Activated CD4-positive, alpha-beta T cell treated with anti-CD3 and anti-CD28 coated beads for 4 hours (primary cell): Measurements from ENCODE around the gene OIT3.
"Not testable (repeated sequence)": the region's sequence is repeated elsewhere in the genome, so short reads cannot be mapped to it uniquely, and the experiment has no call there.

Experiments
- DNase-seq, 2 donors: peaks; one replicate each; pipeline ENCODE4 v3.0.0-alpha.2; 2020

Gene OIT3

GRCh38 chr10:72893136-72893798, at the start of gene OIT3:
OIT3 (plus strand) TSS chr10:72893739; CDS start chr10:72893799, 60 bp downstream.
- no peak for DNase-seq

GRCh38 chr10:72846238-72846637, 47.3 kb upstream of the OIT3 start:
- DNase-seq, result no peak

GRCh38 chr10:72847681-72848080, 45.9 kb upstream of the OIT3 start:
- no peak for DNase-seq

- no peak for DNase-seq
Measured at GRCh38 chr10:72850861-72851260, 42.7 kb upstream of the OIT3 start.

GRCh38 chr10:72851509-72851908, 42.0 kb upstream of the OIT3 start:
- no peak for DNase-seq

GRCh38 chr10:72852508-72852907, 41.0 kb upstream of the OIT3 start:
- no peak for DNase-seq

- DNase-seq, result no peak
Measured at GRCh38 chr10:72855129-72855528, 38.4 kb upstream of the OIT3 start.

- DNase-seq, result no peak
Measured at GRCh38 chr10:72855790-72856189, 37.7 kb upstream of the OIT3 start.

- DNase-seq, result no peak
Measured at GRCh38 chr10:72858067-72858466, 35.5 kb upstream of the OIT3 start.

- DNase-seq, result no peak
Measured at GRCh38 chr10:72862957-72863356, 30.6 kb upstream of the OIT3 start.

- no peak for DNase-seq
Measured at GRCh38 chr10:72875250-72876055, 18.1 kb upstream of the OIT3 start.

GRCh38 chr10:72879245-72879644, 14.3 kb upstream of the OIT3 start:
- DNase-seq, result no peak

- no peak for DNase-seq
Measured at GRCh38 chr10:72881291-72881690, 12.2 kb upstream of the OIT3 start.

- no peak for DNase-seq
Measured at GRCh38 chr10:72883861-72884260, 9.7 kb upstream of the OIT3 start.

- no peak for DNase-seq
Measured at GRCh38 chr10:72885953-72886352, 7.6 kb upstream of the OIT3 start.

GRCh38 chr10:72886621-72887020, 6.9 kb upstream of the OIT3 start:
- DNase-seq, result no peak

- no peak for DNase-seq
Measured at GRCh38 chr10:72887043-72887442, 6.5 kb upstream of the OIT3 start.

GRCh38 chr10:72888151-72888638, 5.3 kb upstream of the OIT3 start:
- DNase-seq, result no peak

GRCh38 chr10:72889391-72889831, 4.1 kb upstream of the OIT3 start:
- no peak for DNase-seq

GRCh38 chr10:72890086-72890485, 3.5 kb upstream of the OIT3 start:
- no peak for DNase-seq

GRCh38 chr10:72895236-72895850, 1.8 kb downstream of the OIT3 start:
- no peak for DNase-seq

- DNase-seq, result no peak
Measured at GRCh38 chr10:72898616-72899015, 5.1 kb downstream of the OIT3 start.

GRCh38 chr10:72899545-72899944, 6.0 kb downstream of the OIT3 start:
- DNase-seq, result no peak

- DNase-seq, result not testable (repeated sequence)
Measured at GRCh38 chr10:72903941-72904446, 10.5 kb downstream of the OIT3 start.
